ENCODE results near the gene KCNE4.

The KCNE4 gene

DNA sequence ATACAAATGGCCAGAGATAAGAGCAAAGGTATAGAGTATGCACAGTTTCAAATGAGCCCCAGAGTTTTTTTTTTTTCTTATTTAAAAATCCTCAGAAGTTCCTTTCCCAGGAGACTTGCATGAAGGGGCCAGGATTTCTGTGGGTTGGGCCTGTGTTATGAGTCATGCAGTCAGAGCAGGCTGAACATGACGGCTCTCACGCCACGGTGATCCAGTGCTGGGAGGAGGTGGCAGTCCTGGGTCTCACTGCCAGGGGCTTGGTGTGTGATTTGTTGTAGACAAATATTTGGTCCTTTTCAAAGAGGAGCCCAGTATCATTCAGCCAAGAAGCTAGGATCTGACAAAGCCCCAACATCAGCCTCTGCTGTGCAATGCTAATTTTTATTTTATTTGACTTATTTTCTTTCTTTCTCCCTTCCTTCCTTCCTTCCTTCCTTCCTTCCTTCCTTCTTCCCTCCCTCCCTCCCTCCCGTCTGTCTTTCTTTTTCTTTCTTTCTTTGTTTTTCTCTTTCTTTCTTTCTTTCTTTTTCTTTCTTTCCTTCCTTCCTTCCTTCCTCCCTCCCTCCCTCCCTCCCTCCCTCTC lies 10.4 kb upstream of the KCNE4 start:
- no peak for DNase-seq

DNA sequence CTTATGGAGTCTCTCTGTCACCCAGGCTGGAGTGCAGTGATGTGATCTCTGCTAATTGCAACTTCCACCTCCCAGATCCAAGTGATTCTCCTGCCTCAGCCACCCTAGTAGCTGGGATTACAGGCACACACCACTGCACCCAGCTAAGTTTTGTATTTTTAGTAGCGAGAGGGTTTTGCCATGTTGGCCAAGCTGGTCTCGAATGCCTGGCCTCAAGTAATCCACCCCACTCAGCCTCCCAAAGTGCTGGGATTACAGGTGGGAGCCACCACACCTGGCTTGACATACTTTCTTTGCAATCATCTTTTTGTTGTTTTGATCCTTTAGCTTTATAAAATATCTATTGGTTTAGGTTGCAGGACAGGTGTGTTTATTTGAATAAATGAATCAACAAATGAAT lies 9.7 kb upstream of the KCNE4 start:
- DNase-seq, result no peak

GRCh38 chr2:223042704-223043118 lies 9.3 kb upstream of the KCNE4 start:
- no peak for DNase-seq

DNA sequence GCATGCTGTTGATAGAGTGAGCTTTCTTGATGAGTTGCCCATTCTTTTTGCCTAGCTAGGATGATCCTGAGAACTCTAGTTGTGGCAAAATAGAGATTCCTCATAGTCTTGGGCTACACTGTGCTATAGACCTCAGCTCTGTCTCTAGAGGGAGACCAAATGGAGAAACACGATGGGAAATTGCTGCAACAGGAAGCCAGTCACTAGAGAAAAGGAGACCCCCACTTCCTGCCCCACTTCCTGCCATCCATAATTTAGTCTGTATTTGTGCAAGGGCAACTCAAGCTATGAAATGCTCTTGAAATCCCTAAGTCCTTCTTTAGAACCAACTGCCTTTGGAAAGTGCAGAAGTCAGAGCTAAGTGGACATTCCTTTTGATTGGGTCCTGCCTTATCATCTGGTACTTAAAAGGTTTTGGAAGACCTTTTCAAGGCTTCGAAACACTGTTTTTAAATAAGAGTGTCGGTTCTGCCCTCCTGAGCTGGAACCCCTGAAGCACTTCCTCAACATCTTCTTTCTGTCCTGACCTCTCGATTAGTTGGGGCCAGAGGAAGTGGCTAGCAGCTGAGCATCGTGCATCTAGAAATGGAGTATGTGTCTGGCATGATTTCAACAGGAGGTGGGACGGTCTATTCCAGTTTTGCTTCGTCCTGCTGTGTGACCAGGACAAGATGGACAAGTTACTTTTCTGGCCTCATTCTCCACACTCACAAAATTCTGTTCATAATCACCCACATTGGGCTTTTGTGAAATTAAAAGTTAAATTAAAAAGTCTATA lies 8.6 kb upstream of the KCNE4 start:
- DNase-seq, result no peak

DNA sequence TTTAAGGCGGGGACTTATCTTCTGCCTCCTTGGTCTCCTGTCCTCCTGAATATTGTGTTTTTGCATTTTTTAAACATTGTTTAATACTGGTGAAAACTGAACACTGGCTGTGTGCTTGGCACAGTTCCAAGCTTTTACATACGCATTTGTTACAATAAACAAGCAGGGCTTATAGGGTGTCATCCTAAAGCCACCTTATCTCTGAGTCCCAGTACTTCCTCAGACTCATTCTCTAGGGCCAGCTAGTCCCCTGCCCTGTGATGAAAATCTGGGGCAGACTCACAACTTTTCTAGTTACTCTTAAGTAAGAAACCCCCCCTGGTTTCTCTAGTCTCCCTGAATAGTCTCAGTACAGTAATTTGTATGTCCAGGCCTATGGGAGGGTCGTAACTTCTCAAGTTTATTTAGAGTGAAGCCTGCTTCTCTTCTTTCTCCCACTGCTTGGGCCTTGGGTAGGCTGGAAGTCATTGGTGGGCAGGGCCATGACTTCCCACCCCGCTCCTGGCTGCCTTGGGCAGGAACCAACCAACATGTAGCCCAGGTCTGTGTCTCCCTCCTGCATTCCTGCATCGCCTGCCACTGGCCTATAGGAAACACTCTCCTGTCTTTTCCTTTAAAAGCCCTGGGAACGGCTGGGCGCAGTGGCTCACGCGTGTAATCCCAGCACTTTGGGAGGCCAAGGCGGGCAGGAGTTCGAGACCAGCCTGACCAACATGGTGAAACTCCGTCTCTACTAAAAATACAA lies 7.7 kb upstream of the KCNE4 start:
- no peak for DNase-seq

- DNase-seq, result no peak
Measured at GRCh38 chr2:223044916-223045700, 6.9 kb upstream of the KCNE4 start.

GRCh38 chr2:223046470-223047040 lies 5.4 kb upstream of the KCNE4 start:
- no peak for DNase-seq

- DNase-seq, result no peak
Measured at GRCh38 chr2:223047260-223047761, 4.7 kb upstream of the KCNE4 start.

DNA sequence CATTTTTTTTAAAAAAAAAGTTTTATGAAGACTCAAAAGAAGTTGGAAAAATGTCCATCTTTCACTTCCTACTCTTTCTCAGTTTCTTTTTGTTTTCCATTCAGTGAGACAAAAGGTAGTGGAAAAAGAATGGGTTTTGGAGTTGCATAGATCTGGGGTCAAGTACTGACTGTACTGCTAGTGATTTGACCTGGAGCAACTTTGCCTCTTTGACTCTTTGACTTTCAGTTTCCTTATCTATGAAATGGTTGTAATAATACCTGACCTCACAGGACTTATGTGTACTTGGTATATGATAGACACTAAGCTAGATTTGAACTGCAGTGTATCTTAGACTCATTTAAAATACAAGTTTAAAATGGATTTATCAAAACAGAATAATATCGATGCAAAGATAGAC lies 3.5 kb upstream of the KCNE4 start:
- DNase-seq, result no peak

DNA sequence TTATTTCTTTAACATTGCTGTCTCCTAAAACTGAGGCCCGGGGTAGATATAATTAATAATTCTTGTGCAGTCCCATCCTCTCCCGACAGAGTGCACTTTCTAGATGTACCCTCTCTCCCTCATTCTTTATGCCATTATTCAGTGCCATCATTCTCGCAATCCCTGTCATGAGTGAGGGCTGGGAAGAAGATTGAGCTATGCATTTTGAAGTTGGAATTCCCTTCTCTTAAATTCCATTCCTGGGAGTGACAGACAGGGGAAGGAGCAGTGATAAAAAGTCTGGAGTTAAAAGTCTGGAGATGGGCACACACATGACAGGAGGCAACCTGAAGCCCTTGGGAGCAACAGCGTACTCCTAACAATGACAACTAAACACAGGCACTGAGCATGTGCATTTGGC lies 2.6 kb upstream of the KCNE4 start:
- no peak for DNase-seq

- no peak for DNase-seq
Measured at GRCh38 chr2:223050188-223050587, 1.8 kb upstream of the KCNE4 start.

GRCh38 chr2:223050900-223051504 lies 988 bp upstream of the KCNE4 start:
- DNase-seq, result no peak

GRCh38 chr2:223052548-223053483 lies 826 bp downstream of the KCNE4 start:
- no peak for DNase-seq

DNA sequence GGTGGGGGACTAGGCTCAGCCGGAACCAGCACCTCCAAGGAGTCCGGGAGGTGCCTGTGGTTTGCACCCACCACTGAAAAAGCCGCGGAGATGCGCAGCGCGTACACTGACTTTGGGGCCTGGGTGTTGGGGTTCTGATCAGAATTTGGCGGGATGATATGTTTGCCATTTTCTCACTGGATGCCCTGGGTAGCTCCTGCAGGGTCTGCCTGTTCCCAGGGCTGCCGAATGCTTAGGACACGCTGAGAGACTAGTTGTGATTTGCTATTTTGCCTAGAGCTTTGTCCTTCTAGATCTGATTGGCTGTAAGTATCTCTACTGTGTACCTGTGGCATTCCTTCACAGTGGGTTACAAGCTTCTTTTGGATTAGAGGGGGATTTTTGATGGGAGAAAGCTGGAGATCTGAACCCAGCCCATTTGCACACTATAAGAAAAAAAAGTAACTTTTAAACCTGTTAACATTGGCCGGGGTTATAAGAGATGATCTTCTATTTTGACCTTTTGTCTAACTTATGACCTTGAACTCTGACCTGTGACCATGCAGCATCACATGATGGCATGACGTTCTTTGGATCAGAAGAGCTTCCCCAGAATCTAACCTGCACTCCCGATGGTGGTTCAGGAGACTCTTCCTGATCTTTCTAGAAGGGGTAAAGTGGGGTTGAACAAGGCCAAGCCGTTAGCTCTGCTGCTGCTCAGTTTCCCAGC lies 1.6 kb downstream of the KCNE4 start:
- DNase-seq, result no peak

- no peak for DNase-seq
Measured at GRCh38 chr2:223054193-223054781, 2.3 kb downstream of the KCNE4 start.

DNA sequence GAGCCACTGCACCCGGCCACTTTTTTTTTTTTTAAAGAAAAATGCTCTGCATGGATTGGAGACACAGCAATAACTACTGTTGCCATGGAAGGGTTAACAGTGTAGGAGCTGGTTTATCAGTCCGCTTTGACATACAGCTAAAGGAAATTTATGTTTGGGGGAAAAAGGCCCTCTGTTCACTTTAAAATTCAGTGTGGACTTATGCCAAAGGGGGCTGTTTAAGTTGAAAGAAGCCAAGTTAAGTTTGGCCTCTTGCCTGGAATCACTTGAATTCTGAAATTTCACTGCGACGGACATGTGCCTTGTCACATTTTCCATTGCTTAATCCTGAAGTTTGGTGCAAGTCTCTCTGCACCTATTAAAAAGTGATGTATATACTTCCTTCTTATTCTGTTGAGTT lies 3.1 kb downstream of the KCNE4 start:
- DNase-seq, result peak; percentile 78

- peak; percentile 39 for DNase-seq
Measured at GRCh38 chr2:223055836-223056235, 3.8 kb downstream of the KCNE4 start.

DNA sequence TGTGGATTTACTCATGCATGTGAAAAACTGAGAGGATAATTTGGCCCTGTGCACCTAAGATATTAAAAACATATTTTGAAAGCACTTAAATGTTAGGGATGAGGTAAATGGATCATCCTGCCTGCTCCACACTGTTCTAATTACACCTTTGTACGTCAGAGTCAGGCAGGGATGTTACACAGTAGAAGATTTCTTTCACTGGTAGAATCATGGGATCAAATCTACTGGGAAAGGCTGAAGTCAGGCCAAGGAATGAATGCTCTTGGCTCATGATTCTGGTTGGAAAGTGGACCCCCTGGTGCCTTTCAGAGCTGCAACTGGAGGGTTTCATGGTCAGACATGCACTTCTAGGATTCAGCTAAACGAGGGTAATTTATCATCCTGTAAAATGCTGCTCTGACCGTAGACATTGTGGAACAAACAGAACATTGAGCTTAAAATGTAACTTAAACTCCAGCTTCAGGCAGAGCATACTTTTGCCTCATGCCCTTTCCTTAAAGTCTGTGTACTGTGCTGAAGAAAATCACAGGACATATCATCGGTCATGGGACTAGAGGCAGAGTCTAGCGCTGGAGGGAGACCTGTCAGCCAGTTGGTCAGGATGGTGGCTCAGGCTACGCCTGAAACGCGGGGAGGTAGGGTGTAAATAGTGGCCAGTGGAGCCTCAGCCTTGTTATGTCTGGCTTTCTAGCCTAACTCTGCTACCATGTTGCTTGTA lies 4.9 kb downstream of the KCNE4 start:
- DNase-seq, result peak; percentile 10

DNA sequence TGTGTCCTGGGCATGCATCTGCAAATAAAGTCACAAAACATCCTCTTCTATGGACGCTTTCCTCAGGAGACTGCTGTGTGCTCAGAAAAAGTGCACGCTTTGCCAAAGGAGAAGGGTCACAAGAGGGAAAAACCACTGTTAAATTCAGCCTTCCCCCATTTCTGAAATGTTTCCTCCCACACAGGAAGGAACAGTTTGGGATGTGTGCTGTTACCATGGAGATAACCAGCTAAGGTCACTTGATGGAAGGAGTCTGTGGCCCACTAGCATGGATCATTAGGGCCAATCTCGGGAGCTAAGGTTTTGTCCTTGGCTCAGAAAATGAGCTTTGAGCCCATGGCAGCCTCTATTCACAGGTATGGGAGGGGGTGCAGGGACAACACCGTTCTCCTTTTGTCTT lies 5.6 kb downstream of the KCNE4 start:
- no peak for DNase-seq

All from NCI-H1105 treated with DMSO at 0.1 percent for 48 hours (cell line).